Renal pelvis (tissue), 4 donors: ENCODE data around the gene KIAA1958. TPM values are rescaled to one million over a fixed set of nuclear protein-coding genes. Genes with fewer than 3 reads are reported as not detected.
"Not testable (repeated sequence)": the region's sequence is repeated elsewhere in the genome, so short reads cannot be mapped to it uniquely, and the experiment has no call there.

Experiments
- DNase-seq: peaks from one replicate; pipeline ENCODE4 v3.0.0-alpha.2; 2013
- polyA plus RNA-seq, 3 donors: library from polyadenylated mRNA; unstranded; fragments of 120-200 nt; gene quantifications; one replicate each; pipeline ENCODE4 v1.2.1, GENCODE V29; 2013; ENCODE audit not compliant: insufficient read length in 3 of 3

KIAA1958 gene
- polyA plus RNA-seq, 3 donors, result 13.2 to 18.9 (median 17.3) TPM

DNA sequence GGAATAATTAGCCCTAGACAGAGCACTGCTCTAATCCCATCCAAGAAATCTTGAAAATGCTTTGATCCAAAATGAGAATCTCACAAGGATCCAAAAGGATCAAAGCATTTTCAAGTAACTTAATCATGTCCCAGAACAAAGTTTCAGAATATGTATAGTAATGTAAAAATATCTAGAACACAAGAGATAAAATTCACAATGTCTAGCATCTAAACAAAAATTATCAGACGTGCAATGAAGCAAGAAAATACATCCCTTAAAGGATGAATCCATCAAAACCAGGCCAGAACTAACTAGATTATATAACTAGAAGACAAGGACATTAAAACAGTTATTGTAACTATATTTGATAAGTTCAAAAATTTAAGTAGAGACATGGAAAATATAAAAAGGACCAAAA, 162.0 kb downstream of the KIAA1958 start:
- DNase-seq, result no peak

DNA sequence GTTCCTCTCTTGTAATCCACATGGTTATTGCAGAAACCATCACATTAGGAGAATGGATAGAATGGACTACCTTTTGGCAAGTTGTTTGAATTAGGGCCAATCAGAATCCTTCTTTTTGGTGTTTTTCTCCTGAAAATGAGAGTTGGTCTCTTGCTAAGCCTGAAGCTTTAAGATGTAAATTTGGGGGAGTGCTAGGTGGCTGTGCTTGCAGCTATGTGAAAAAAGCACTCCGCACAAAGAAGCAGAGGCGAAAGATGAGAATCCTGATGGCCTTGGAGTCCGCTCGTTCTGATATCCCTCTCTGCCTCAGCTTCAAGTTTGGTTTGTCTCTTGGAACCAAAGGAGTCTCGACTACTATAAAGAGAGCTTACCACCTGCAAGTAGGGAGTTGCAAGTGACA, 167.7 kb downstream of the KIAA1958 start:
- DNase-seq, result no peak

- no peak for DNase-seq
These were observed 169.0 kb downstream of the KIAA1958 start for GRCh38 chr9:112655668-112656067.

DNA sequence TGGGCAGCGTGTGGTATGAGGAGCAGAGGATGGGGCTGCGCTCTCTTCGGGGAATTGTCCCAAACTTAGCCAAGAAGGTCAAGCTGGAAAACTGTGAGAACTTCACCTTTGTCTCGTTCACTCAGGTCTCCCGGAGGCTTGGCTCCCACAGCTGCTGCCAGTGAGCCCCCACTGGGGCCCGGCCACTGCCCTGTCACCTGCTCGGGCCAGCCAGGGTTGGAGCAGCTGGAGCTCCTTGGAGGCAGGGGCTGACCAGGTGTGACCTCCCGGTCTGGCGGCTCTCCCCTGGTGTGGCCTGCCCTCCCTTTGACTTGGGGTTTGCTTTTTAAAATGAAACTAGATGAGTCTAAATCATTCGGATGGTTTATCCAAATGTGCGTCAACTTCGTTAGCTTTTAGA, 173.3 kb downstream of the KIAA1958 start:
- DNase-seq, result no peak

- DNase-seq, result no peak
These were observed 177.1 kb downstream of the KIAA1958 start for GRCh38 chr9:112663681-112664080.

DNA sequence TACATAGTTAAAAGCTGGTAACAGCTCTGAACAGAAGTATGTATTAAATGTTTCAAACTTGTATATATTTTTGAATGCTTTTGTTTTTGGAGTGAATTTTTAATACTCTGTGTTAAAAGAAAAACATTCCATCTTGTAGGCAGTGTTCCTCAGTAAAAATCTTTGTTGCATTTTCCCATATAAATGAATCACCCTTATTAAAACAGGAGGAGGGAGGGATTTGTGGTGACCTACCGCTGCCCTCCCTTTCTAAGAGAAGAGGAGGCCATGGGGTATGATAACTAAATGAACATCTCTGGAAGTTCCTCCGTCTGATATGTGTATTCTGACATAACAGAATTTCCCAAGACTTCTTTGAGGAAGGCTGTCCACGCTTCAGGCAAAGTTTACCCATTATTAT, 177.9 kb downstream of the KIAA1958 start:
- no peak for DNase-seq

DNA sequence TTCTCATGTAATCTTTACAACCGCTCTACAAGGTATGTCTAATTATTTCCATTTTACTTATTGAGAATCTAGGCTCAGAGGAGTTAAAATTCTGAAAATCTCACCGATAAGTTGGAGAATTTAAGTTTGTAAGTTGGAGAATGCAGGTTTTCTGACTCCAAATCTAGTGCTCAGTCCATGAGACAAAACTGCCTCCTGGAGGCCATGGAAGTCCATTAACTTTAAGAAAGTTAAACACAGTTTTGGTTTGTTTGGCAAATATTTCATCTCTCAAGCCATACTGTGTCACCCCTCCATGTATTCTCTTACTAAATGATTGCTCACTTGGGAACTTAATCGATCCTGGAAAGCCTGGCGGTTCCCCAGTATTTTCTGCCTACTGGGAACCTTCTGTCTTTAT, 178.7 kb downstream of the KIAA1958 start:
- DNase-seq, result no peak

GRCh38 chr9:112669326-112669725, 182.7 kb downstream of the KIAA1958 start:
- DNase-seq, result no peak

- DNase-seq, result no peak
These were observed 184.5 kb downstream of the KIAA1958 start for GRCh38 chr9:112670991-112671625.

GRCh38 chr9:112673221-112673620, 186.6 kb downstream of the KIAA1958 start:
- not testable (repeated sequence) for DNase-seq

- no peak for DNase-seq
These were observed 190.4 kb downstream of the KIAA1958 start for GRCh38 chr9:112677040-112677439.

DNA sequence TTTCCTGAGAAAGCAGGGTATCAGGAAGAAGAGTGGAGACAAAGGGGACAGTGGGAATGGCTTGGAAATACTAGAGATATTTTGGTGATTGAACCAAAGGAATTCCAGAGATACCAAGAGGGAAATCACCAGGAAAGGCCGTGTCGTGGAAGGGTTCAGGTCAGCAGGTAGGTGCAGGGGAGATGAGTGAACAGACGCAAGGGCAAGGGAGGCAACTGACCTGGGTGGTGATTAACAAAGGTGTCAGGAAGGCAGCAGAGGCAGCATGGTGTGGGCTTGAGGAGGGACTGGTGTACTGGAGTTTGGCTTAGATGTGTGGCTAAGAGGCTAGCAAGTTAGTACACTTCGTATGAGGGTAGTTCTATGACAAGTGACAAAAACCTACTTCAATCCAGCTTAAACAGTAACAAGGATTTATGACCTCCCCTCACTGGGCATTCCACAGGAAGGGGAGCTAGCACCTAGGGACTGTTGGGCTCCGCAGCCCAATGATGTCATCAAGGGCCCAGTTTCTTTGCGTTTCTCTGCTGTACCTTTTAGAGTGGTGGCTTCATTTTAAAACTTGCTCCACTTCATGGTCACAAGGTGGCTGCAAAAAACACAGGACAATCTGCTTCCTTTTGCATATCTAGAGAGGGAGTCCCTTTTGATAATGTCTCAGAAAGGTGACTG, 194.2 kb downstream of the KIAA1958 start:
- no peak for DNase-seq

DNA sequence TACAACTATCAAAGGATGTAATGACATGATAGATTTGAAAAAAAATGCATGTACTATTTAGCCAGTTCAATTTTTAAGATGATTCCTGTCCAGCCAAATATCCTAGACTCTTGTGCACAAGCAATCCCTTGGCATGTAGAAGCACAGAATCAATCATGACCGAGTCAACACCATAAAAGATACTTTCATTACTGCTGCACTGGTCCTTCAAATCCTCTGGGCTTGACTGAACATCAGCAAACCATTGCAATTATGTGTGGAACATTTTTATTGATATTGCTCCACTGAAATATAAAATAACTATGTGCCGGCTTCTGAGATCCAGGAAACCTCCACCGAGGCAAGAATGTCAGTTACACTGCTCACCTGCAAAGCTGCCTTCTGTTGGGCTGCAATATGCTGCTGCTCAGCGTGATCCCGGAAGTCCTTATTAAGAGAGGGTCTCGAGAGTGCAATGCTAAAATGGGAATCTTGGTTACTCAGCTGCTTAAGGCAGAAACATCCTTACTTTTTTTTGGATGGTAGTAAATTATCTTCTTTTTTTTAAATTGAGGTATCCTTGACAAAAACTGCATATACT, 202.6 kb downstream of the KIAA1958 start:
- DNase-seq, result no peak

GRCh38 chr9:112694706-112695555, 208.3 kb downstream of the KIAA1958 start:
- DNase-seq, result no peak

DNA sequence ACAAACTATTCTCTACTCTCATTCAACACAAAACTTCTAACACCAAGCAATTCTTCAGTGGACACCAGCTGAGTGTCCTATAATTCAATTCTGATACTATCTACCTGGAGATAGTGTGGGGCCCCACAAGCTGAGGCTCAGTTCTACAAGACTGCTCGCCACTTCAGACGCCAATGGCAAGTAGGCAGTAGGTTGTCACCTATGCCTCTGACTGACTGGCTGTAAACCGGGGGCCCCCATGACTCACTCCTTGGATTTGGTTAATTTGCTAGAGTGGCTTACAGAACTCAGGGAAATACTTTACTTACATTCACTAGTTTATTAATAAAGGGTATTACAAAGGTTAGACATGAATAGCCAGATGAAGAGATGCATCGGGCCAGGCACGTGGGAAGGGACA, 209.8 kb downstream of the KIAA1958 start:
- no peak for DNase-seq

GRCh38 chr9:112699230-112699629, 212.6 kb downstream of the KIAA1958 start:
- DNase-seq, result no peak

DNA sequence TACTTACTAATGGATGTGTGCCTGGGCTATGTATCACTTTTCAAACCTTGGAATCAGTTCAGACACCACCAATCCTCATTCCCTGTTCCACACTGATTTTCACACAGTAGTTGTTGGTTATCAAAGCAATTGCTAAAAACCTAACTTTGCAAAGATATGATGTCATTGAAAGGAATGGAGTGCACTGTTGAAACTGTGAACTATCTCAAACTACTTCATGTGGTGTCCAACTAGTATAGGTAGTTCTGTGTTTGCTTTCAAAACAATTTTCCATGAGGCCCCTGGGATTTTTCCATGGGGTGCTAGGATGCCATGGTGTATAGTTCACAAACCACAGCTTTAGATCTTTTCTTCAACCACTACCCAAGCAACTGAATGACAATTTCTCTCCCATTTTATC, 213.5 kb downstream of the KIAA1958 start:
- no peak for DNase-seq

GRCh38 chr9:112703304-112703703, 216.7 kb downstream of the KIAA1958 start:
- no peak for DNase-seq

- DNase-seq, result peak; percentile 42
These were observed 219.3 kb downstream of the KIAA1958 start for GRCh38 chr9:112705768-112706427.

- DNase-seq, result no peak
These were observed 224.5 kb downstream of the KIAA1958 start for GRCh38 chr9:112711050-112711689.

DNA sequence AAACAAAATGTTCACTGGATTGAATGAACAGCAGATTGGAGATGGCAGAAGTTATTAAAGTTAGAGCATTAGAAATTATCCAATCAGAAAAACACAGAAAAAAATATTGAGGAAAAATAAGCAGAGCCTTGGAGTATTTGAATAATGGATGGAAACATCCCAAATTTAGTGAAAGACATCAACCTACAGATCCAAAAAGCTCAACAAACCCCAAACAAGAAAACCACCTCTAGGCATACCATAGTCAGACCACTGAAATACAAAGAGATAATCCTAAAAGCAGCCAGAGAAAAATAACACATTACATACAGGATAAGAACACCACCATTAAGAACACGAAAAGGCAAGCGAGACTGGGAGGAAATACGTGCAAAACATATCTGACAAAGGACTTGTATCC, 226.1 kb downstream of the KIAA1958 start:
- DNase-seq, result no peak
